Erythroblast (primary cell): ENCODE data around the gene CFAP206.

Experiments
- GATA1 ChIP-seq: IDR thresholded peaks from 2 replicates; pipeline ENCODE4 v1.6.1; 2011; ENCODE audit warnings: low read depth, mild to moderate bottlenecking, control low read depth, low read length, moderate library complexity
- POLR2A ChIP-seq: IDR thresholded peaks from 2 replicates; pipeline ENCODE4 v1.6.1; 2011; ENCODE audit warnings: mild to moderate bottlenecking, low read length

- TF ChIP-seq POLR2A: no peak
- TF ChIP-seq GATA1: no peak
These were observed 76.2 kb downstream of the CFAP206 start for GRCh38 chr6:87483929-87484328.
